Measurements from ENCODE around the gene TMEM139. TPM values are rescaled to one million over a fixed set of nuclear protein-coding genes. Genes with fewer than 3 reads are reported as not detected.

TMEM139 gene
- total RNA-seq, 3 donors from 2014 or later: 16.2 to 49.4 (median 46.6) TPM

DNA sequence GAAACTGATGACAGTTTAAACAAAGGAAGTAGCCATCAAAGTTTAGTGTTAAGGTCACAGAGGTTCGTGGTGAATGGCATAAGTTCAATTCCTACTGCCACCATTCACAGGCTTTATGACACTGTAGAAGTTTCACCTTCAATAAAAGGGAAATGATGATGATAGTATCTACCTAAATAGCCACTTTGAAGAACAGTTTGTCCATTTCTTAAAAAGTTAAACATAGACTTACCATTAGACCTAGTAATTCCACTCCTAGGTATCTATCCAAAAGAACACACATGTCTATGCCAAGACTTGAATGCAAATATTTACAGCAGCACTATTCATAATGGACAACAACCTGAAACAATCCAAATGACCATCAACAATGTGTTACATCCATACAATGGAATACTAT is 40.4 kb upstream of the TMEM139 start:
- intact Hi-C loops (cut with DNase I, micrococcal nuclease): loop anchor here (5.0 to 10.0 kb wide), 3 partner anchors 50 to 173 kb away; no protein-coding TSS in a partner anchor
- TF ChIP-seq, protein P1, sequence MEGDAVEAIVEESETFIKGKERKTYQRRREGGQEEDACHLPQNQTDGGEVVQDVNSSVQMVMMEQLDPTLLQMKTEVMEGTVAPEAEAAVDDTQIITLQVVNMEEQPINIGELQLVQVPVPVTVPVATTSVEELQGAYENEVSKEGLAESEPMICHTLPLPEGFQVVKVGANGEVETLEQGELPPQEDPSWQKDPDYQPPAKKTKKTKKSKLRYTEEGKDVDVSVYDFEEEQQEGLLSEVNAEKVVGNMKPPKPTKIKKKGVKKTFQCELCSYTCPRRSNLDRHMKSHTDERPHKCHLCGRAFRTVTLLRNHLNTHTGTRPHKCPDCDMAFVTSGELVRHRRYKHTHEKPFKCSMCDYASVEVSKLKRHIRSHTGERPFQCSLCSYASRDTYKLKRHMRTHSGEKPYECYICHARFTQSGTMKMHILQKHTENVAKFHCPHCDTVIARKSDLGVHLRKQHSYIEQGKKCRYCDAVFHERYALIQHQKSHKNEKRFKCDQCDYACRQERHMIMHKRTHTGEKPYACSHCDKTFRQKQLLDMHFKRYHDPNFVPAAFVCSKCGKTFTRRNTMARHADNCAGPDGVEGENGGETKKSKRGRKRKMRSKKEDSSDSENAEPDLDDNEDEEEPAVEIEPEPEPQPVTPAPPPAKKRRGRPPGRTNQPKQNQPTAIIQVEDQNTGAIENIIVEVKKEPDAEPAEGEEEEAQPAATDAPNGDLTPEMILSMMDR (IDR thresholded peaks at IDR 0.05): no peak
- Histone ChIP-seq H3K36me3 (ENCODE audit: low read depth) (peaks cover 3% of the 10 kb centered on the region), H3K9me3 (no peaks in the 10 kb centered on the region), H3K4me3 (no peak overlapping the region), H3K4me1 (ENCODE audit: low read depth) (peaks cover 21% of the 10 kb centered on the region)
- ATAC-seq: peak; percentile 57
- DNase-seq: peak in 1 of 3 donors; percentile 27

DNA sequence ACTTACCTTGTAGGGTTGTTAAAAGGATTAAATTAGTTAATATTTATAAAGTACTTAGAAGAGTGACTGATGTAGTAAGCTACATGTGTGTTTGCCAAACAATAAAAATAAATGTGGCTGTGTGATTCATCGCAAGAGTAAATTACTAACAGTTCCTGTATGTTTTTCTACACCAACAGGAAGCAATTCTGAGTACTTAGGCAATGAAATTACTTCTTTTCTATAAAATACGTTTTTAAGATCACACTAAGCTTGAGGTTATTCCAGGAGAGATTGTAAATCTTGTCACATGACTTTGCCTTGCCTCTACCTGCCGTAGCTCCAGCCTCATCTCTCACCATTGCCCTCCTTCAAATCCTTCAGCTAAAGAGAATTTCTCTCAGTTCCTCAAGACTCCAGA is 39.6 kb upstream of the TMEM139 start:
- ATAC-seq (peak; percentile 77), DNase-seq (peak in 1 of 3 donors; percentile 24)
- TF ChIP-seq, protein P1 (IDR thresholded peaks at IDR 0.05): no peak
- Histone ChIP-seq H3K36me3 (ENCODE audit: low read depth) (peaks cover 3% of the 10 kb centered on the region), H3K9me3 (no peaks in the 10 kb centered on the region), H3K4me1 (ENCODE audit: low read depth) (peaks cover 21% of the 10 kb centered on the region), H3K4me3 (no peak overlapping the region)
- intact Hi-C loops (cut with DNase I, micrococcal nuclease): loop anchor here (10.0 kb wide), 2 partner anchors 50 to 130 kb away; no protein-coding TSS in a partner anchor

DNA sequence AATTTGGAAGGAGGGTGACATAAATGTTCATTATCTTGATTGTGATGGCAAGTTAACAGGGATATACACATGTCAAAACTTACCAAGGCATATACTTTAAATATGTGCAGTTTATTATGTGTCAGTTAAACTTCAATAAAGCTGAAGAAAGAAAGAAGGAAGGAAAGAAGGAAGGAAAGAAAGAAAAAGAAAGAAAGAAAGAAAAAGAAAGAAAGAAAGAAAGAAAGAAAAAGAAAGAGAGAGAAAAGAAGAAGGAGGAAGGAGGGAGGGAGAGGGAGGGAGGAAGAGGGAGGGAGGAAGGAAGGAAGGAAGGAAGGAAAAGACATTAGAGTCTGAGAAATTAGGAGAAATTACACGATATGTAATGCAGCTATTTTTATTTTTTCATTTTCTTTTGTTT is 37.4 kb upstream of the TMEM139 start:
- intact Hi-C loops (cut with DNase I, micrococcal nuclease): loop anchor here (10.0 kb wide), 2 partner anchors 47 to 127 kb away; no protein-coding TSS in a partner anchor
- TF ChIP-seq, protein P1 (IDR thresholded peaks at IDR 0.05): no peak
- H3K36me3 ChIP-seq (ENCODE audit: low read depth): peaks cover 3% of the 10 kb centered on the region
- H3K4me1 ChIP-seq (ENCODE audit: low read depth): peaks cover 21% of the 10 kb centered on the region
- ATAC-seq (no peak), DNase-seq (no peak)
- H3K4me3 ChIP-seq: no peak overlapping the region
- no peaks in the 10 kb centered on the region for H3K9me3 ChIP-seq

DNA sequence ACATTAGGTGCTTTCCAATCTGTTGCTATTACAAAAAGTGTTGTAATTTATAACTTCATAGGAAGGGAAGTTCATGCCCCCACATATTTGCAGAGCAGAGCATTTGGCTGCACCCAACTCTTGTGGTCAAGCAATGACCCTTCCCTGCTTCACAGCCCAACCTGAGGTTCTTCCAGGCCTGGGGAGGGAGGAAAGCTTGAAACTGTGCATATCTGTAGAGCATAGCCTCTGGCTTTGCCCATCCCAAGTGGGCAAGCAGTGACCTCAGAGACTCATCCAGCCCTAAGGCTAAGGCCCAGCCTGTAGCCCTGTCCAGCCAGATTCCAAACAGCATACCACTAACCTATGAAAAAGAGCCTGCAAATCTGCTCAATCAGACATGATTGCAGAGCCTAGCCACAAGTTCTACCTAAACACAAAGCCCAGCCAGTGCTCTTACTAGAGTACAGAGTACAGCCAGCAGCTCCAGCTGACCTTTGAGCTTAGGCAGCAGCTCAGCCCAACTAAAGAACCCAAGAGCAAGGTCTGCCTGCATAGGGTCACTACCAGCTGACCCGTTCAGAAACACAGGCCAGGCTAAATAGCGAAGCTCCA is 35.9 kb upstream of the TMEM139 start:
- Histone ChIP-seq H3K9me3 (peaks cover under 1% of the 10 kb centered on the region), H3K4me3 (no peak overlapping the region), H3K4me1 (ENCODE audit: low read depth) (peaks cover 15% of the 10 kb centered on the region), H3K36me3 (ENCODE audit: low read depth) (peaks cover 3% of the 10 kb centered on the region)
- peak in 1 of 3 donors; percentile 48 for DNase-seq
- TF ChIP-seq, protein P1 (IDR thresholded peaks at IDR 0.05): no peak
- intact Hi-C loops (cut with DNase I, micrococcal nuclease): loop anchor here (10.0 kb wide), 2 partner anchors 46 to 126 kb away; no protein-coding TSS in a partner anchor
- peak; percentile 63 for ATAC-seq

DNA sequence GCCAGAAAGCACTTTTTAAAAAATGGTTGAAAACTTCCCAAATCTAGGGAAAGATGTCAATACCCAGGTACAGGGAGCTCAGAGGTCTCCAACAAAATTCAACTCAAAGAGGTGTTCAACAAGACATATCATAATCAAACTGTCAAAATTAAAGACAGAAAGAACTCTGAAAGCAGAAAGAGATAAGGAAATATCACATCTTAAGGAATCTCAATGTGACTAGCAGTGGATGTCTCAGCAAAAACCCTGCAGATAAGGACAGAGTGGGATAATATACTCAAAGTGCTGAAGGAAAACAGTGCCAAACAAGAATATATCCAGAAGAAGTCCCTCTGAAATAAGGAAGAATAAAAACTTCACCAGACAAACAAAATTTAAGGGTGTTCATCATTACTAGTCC is 34.6 kb upstream of the TMEM139 start:
- TF ChIP-seq, protein P1 (IDR thresholded peaks at IDR 0.05): no peak
- Histone ChIP-seq H3K36me3 (ENCODE audit: low read depth) (no peaks in the 10 kb centered on the region), H3K4me3 (no peak overlapping the region), H3K9me3 (peaks cover 2% of the 10 kb centered on the region), H3K4me1 (ENCODE audit: low read depth) (peaks cover 5% of the 10 kb centered on the region)
- DNase-seq (no peak), ATAC-seq (no peak)
- intact Hi-C loops (cut with DNase I, micrococcal nuclease): no loop called here
